GM20000 (cell line): ENCODE data around the gene PLCL2.

Experiments used
- DNase-seq: peaks from one replicate; pipeline ENCODE4 v3.0.0; 2012; ENCODE audit warnings: low spot score
- TF ChIP-seq, protein P1 (sequence below): IDR thresholded peaks from 2 replicates; pipeline ENCODE4 v1.5.1; 2012; ENCODE audit warnings: mild to moderate bottlenecking, control low read depth; ENCODE audit errors: extremely low read depth, missing control alignments

Gene PLCL2

DNA sequence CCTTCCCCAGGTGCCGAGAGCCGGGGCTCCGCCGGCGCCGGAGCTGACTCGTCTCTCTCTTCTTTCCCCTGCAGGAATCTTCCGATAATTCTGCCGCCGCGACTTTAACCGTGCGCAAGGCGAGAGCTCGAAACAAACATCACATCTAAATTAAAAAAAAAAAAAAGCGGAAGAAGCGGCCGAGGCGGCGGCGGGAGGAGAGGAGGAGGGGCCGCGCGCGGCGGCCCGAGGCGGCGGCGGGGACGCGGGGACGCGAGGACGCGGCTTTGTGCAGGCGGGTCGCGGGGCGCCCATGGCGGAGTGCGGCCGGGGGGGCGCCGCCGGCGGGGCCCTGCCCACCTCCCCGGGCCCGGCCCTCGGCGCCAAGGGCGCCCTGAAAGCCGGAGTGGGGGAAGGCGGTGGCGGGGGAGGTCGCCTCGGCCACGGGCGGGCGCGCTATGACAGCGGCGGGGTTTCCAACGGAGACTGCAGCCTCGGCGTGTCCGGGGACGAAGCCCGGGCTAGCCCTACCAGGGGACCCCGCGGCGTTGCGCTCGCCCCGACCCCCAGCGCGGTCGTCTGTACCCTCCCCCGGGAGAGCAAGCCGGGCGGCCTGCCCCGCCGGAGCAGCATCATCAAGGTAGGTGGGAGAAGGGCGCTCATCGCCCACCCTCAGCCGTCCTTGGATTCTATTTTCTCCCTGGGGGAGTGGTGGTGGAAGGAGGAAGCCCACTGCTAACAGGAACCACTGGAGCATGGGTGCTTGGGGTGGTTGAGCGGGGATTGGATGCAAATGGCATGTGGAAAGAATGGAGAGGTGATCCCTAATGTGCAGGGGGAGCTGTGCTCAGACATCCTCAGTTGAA is at the start of gene PLCL2:
TSS of gene PLCL2 (plus strand) at position 208 of the 845 bp plus-strand sequence. CDS start at position 293, 85 bp downstream.
- TF ChIP-seq, protein P1, sequence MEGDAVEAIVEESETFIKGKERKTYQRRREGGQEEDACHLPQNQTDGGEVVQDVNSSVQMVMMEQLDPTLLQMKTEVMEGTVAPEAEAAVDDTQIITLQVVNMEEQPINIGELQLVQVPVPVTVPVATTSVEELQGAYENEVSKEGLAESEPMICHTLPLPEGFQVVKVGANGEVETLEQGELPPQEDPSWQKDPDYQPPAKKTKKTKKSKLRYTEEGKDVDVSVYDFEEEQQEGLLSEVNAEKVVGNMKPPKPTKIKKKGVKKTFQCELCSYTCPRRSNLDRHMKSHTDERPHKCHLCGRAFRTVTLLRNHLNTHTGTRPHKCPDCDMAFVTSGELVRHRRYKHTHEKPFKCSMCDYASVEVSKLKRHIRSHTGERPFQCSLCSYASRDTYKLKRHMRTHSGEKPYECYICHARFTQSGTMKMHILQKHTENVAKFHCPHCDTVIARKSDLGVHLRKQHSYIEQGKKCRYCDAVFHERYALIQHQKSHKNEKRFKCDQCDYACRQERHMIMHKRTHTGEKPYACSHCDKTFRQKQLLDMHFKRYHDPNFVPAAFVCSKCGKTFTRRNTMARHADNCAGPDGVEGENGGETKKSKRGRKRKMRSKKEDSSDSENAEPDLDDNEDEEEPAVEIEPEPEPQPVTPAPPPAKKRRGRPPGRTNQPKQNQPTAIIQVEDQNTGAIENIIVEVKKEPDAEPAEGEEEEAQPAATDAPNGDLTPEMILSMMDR = no peak
- peak; percentile 89 for DNase-seq

DNA sequence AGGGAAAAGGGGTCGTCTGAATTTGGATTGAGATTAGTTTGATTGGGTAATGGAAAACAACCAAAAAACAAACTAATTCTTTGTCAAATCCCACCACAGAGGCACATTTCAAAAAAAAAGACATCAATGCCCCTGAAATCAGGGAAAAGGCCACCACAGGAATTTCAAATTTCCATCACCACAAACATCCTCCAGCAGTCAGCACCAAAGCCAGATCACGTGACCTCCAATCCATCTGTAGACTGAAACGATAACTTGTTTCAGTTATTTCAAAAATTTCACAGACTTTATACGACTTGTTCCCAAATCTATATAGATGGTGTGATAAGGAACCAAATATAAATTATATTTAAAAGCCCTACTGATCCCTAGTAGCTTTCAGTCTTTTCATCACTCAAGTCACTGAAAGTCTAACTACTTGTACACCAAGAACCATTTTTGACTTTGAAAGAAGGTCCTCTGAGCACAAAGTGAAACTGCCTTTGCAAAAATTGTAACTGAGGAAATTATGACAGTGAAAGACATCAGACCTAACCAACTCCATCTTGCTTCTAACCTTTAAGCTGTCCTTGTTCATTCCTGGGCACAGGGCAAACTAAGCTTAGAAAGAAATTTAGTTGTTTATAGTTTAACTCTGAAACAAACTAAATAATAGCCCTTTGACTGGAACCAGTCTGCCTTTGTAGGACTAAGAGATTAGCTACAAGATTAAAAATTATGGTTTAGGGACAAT is 48.1 kb upstream of the PLCL2 start:
- DNase-seq = no peak
- TF ChIP-seq, protein P1 = no peak

DNA sequence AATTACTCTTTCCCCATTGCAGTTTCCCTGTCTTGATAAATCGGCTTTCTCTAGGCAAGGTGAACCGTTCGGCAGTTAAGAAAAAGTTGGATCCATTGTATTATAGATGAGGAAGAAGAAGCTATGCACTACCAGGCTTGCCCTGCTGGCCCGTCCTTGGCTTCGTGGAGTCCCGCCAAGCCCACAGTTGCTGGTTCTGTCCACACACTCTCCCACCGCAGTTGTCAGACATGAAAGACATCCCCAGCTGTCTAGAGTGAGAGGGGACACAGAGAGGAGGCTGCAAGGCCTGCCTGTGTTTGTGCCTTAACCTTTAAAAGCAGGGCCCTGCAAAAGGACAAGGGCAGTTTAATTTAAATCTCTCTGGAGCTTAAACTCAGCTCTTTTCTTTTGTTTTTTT is 47.2 kb upstream of the PLCL2 start:
- no peak for DNase-seq
- TF ChIP-seq, protein P1 = no peak

DNA sequence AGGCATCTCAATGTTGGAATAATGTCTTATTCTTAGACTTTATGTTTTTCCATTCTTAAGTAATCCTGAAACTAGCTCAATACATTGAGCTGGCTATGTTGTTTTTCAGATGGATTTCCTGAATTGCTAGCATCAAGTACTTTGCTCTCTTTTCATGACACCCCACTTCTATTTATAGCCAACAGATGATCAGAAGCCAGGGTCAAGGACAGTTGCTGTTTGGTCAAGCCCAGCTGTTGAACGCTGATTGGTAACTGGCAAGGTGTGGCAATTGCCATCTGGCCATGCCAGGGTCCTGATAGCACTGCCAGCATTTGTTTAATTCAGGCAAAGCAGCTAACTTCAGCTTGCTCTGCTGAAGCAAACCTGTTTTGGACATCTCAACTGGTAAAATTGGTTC is 46.2 kb upstream of the PLCL2 start:
- DNase-seq = peak; percentile 12
- TF ChIP-seq, protein P1 = no peak

DNA sequence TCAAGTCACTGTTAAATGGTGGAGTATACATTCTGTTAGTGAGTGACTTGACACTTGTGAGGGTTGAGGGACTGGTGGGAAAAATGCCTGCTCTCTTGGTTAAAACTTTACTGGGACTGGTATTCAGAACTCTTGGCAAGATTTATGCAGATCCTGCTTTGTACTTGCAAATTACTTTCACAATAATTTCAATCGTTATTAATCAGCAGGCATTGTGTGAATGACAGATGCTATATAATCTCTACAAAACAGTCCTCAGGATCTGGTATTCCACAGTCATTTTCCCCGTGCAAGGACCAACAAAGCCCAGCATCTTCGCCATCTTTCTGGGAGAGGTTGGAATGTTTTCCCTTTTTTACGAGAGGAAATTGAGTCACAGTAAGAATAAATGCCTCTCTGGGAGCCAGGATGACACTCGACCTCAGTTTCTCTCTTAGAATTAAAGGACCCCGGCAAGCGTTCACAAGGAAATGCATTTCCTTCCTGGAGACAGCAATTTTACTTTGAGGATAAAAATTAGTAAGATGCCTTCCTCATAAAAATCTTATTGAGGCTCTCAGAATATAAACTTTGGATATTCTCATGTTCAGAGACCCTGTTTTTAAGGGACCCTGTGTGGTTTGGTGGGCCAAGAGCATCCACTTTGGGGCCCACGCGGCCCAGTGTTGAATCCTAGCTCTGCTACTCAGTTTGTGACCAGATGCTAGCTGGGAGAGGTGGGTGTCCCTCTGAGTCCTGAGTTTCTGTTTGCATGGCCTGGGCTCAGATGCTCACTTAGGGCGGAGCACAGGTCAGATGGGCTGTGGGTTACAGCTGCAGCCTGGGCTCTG is 45.3 kb upstream of the PLCL2 start:
- TF ChIP-seq, protein P1 = no peak
- peak; percentile 12 for DNase-seq

DNA sequence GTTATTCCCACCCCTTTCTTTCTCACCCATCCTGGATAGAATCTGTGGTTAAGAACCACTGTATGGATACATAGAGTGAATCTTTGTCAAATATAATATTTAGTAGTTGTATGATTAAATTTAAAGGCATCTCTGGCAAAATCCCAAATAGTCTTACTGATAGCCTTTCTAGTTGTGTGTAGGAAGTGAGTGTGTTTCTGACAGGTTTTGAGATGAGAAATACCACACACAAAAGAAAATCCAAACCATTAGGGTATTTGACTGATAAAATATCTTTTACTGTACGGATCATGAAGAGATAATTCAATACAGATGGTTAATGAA is 44.7 kb upstream of the PLCL2 start:
- DNase-seq = no peak
- TF ChIP-seq, protein P1 = no peak
